K562 (cell line): Measurements from ENCODE around the gene FMNL2. TPM values are rescaled to one million over a fixed set of nuclear protein-coding genes. Genes with fewer than 3 reads are reported as not detected.

ENCODE experiments used
- ATAC-seq: fragments of 200-7000 bp; cut with Tn5 transposase; 3 replicates; pipeline ENCODE4 v1.9.1; 2020; ENCODE audit warnings: moderate library complexity
- BruUV-seq: library from RNA; stranded (reverse); fragments of 400-500 nt; replicated peaks from 2 replicates; lab custom pipeline; 2021; lab: Mats Ljungman, UMichigan
- CTCF ChIA-PET: fragments of 300-600 bp; formaldehyde crosslinking; extraction: SDS; loops from one replicate; lab custom pipeline; 2021; ENCODE audit warnings: low intra/inter-chr PET ratio; lab: Yijun Ruan, JAX
- POLR2A ChIA-PET: fragments of 300-600, 350-650 bp; sonication (Branson Sonifier 250); formaldehyde crosslinking; extraction: SDS; loops from one replicate; lab custom pipeline; 2021; ENCODE audit warnings: antibody characterized with exemption, inconsistent platforms; lab: Yijun Ruan, JAX
- DNase-seq, 4 experiments: peaks; one replicate each; pipeline versions ENCODE4 v3.0.0 to v3.0.0-alpha.2; 2011 to 2018; ENCODE audit warnings: low spot score in 3 of 4, mixed read lengths in 3 of 4; ENCODE audit errors: extremely low read depth in 1 of 4
- FAIRE-seq: peaks from 2 replicates; lab custom pipeline; 2011; peaks lifted over from hg19 to GRCh38; lab: Jason Lieb, UNC
- H2AFZ ChIP-seq: 2 replicates; pipeline ENCODE4 v1.6.0; 2011; ENCODE audit warnings: low read depth, low read length, control low read depth, inconsistent platforms
- H3K27ac ChIP-seq: fragments of 200-600 bp; 3 replicates; pipeline ENCODE4 v1.8.0; 2011; ENCODE audit warnings: low read depth, mild to moderate bottlenecking, control low read depth, inconsistent platforms, low read length, moderate library complexity, mixed read lengths; ENCODE audit errors: extremely low read depth
- H3K27me3 ChIP-seq, 2 experiments: fragments of 300-600 bp in 1 of 2; 2 replicates in 1 of 2; 3 replicates in 1 of 2; pipeline versions ENCODE4 v1.6.0 to v1.8.0; 2011; ENCODE audit warnings: inconsistent platforms in 2 of 2, low read length in 2 of 2, mild to moderate bottlenecking in 1 of 2, mixed read lengths in 1 of 2, moderate library complexity in 1 of 2; ENCODE audit not compliant: control insufficient read depth in 2 of 2, insufficient read depth in 2 of 2
- H3K36me3 ChIP-seq: fragments of 300-600 bp; 3 replicates; pipeline ENCODE4 v1.8.0; 2011; ENCODE audit warnings: mild to moderate bottlenecking, low read length, inconsistent platforms; ENCODE audit not compliant: control insufficient read depth, insufficient read depth
- H3K4me1 ChIP-seq, 2 experiments: fragments of 200-600 bp in 1 of 2; replicated peaks in 1 of 2; 2 replicates in 1 of 2; 3 replicates in 1 of 2; pipeline versions ENCODE4 v1.5.1 to v1.8.0; 2011; ENCODE audit warnings: inconsistent platforms in 2 of 2, low read length in 2 of 2, mild to moderate bottlenecking in 1 of 2, mixed read lengths in 1 of 2, moderate library complexity in 1 of 2; ENCODE audit not compliant: control insufficient read depth in 2 of 2, insufficient read depth in 2 of 2
- H3K4me2 ChIP-seq: 2 replicates; pipeline ENCODE4 v1.6.1; 2011; ENCODE audit warnings: low read length, control low read depth, inconsistent platforms, mixed read lengths; ENCODE audit not compliant: insufficient read depth
- H3K4me3 ChIP-seq: fragments of 200-600 bp; sonication (generic), shearing (Covaris generic); 2 replicates; pipeline ENCODE4 v1.5.1; 2016; ENCODE audit warnings: control low read depth, inconsistent platforms
- H3K79me2 ChIP-seq: fragments of 200-600 bp; 3 replicates; pipeline ENCODE4 v1.8.0; 2011; ENCODE audit warnings: low read length, inconsistent platforms; ENCODE audit not compliant: control insufficient read depth, insufficient read depth
- H3K9ac ChIP-seq, 2 experiments: 2 replicates each; pipeline versions ENCODE4 v1.6.0 to v1.6.1; 2011; ENCODE audit warnings: low read depth in 2 of 2, low read length in 2 of 2, control low read depth in 1 of 2, inconsistent platforms in 1 of 2, mild to moderate bottlenecking in 1 of 2, mixed read lengths in 1 of 2; ENCODE audit not compliant: insufficient read depth in 1 of 2
- H3K9me1 ChIP-seq: one replicate; pipeline ENCODE4 v1.6.0; 2011; ENCODE audit warnings: inconsistent platforms, mild to moderate bottlenecking, low read length, moderate library complexity; ENCODE audit not compliant: control insufficient read depth, insufficient read depth
- H3K9me3 ChIP-seq: replicated peaks from 2 replicates; pipeline ENCODE4 v1.5.1; 2011; ENCODE audit warnings: low read depth, low read length, inconsistent platforms; ENCODE audit not compliant: control insufficient read depth, insufficient read depth
- H4K20me1 ChIP-seq: replicated peaks from 2 replicates; pipeline ENCODE4 v1.6.1; 2011; ENCODE audit warnings: low read length, inconsistent platforms, mixed read lengths; ENCODE audit not compliant: control insufficient read depth, insufficient read depth
- AFF1 ChIP-seq, 2 experiments: fragments of 450-650 bp; IDR thresholded peaks; 2 replicates each; pipeline ENCODE4 v1.6.1; 2018; ENCODE audit warnings: mild to moderate bottlenecking in 2 of 2, low read depth in 1 of 2; ENCODE audit not compliant: partially characterized antibody in 2 of 2
- ATF4 ChIP-seq: fragments of 450-650 bp; formaldehyde crosslinking; IDR thresholded peaks from 2 replicates; pipeline ENCODE4 v1.4.0; 2022; ENCODE audit warnings: mild to moderate bottlenecking, moderate library complexity
- CREB5 ChIP-seq: fragments of 250-450 bp; sonication (Bioruptor Pico); IDR thresholded peaks from 2 replicates; pipeline ENCODE4 v1.5.0; 2020; ENCODE audit warnings: mild to moderate bottlenecking
- GTF3C2 ChIP-seq: IDR thresholded peaks from 3 replicates; pipeline ENCODE4 v1.6.1; 2011; ENCODE audit warnings: borderline replicate concordance, mild to moderate bottlenecking, moderate library complexity; ENCODE audit not compliant: insufficient read length; ENCODE audit errors: extremely low read depth
- TAF7 ChIP-seq: fragments of 450-650 bp; IDR thresholded peaks from 2 replicates; pipeline ENCODE4 v1.6.1; 2016; ENCODE audit warnings: missing genetic modification characterization, missing compliant biosample characterization
- WGBS: fragments of 100-300 bp; shearing (Covaris generic); methylation state at CpG from one replicate; pipeline ENCODE4 v1.1.6; 2016; ENCODE audit warnings: low coverage, mixed read lengths; ENCODE audit not compliant: insufficient coverage; ENCODE audit errors: missing lambda C conversion rate; 5-methylcytosine and 5-hydroxymethylcytosine counted together
- in situ Hi-C: fragments of 300-500 bp; cut with MboI; formaldehyde crosslinking; loops from 4 replicates; pipeline ENCODE4 v1.15.0; 2018; ENCODE audit warnings: inconsistent platforms, mixed read lengths
- intact Hi-C: fragments of 100-400 bp; cut with micrococcal nuclease; formaldehyde crosslinking; loops from 2 replicates; pipeline ENCODE4 v1.14.2; 2022
- polyA plus RNA-seq, 8 experiments: library from polyadenylated mRNA; depleted of rRNA in 4 of 8; stranded (reverse) in 5 of 8; unstranded in 3 of 8; fragments of >200 nt; fragmentation: Nextera tagmentation in 2 of 8; fragmentation: Illumina TruSeq in 1 of 8; extraction: Ambion mirVana in 2 of 8; extraction: Trizol in 1 of 8; gene quantifications; 2 replicates each; pipeline versions ENCODE4 v1.2.1 to v1.2.3, GENCODE V29; 2011 to 2014; ENCODE audit warnings: inconsistent platforms in 1 of 8, missing spikeins in 1 of 8
- total RNA-seq, 7 experiments: library from RNA; depleted of rRNA in 6 of 7; stranded (reverse); fragments of >200 nt in 6 of 7; fragmentation: Illumina TruSeq in 2 of 7; extraction: Trizol in 2 of 7; gene quantifications; 2 replicates each; pipeline versions ENCODE4 v1.2.1 to v1.2.3, GENCODE V29; 2011 to 2021; ENCODE audit warnings: low replicate concordance in 1 of 7

FMNL2 gene
- total and polyA plus RNA-seq, 9 of the 15 experiments (the other 6 are each of a cell fraction or from before 2014, with no cell fraction given), result 0.15 to 0.49 (median 0.24) TPM; not detected in 1

- Histone ChIP-seq H3K9me3 (no peaks in the 10 kb centered on the region), H3K36me3 (no peaks in the 10 kb centered on the region), H3K9ac (no peak overlapping the region), H3K4me2 (no peak overlapping the region), H4K20me1 (no peaks in the 10 kb centered on the region), H3K27me3 (peaks cover 21 to 22% of the 10 kb centered on the region in 2 experiments; a peak in 4 of 5 replicates), H3K4me3 (no peak overlapping the region), H2AFZ (no peak overlapping the region), H3K4me1 (no peaks in the 10 kb centered on the region), H3K79me2 (no peaks in the 10 kb centered on the region), H3K27ac (no peak overlapping the region), H3K9me1 (no peaks in the 10 kb centered on the region)
- ChIA-PET POLR2A (interaction anchor here (0.6 to 1.4 kb wide), 3 partner anchors 8 to 29 kb away, joined by 3 read pairs; no protein-coding TSS in a partner anchor), CTCF (no interaction called here)
- DNase-seq (no peak), ATAC-seq (no peak), FAIRE-seq (no peak)
- intact Hi-C loops (no loop called here), in situ Hi-C loops (no loop called here)
- no TSS peak for BruUV-seq
- 0% methylated on average over 2 of the region's 2 CpGs for WGBS
- TF ChIP-seq AFF1 (IDR thresholded peaks at IDR 0.05; ENCODE audit: low read depth in 1 of 2, partially characterized antibody in 2 of 2), result no peak
- TF ChIP-seq TAF7 (tag), result no peak
- TF ChIP-seq ATF4, result no peak
- no peak for TF ChIP-seq CREB5 (CRISPR knock-in tag)
- no peak for TF ChIP-seq GTF3C2
These were observed 272.0 kb downstream of the FMNL2 start for GRCh38 chr2:152606941-152607340.
